ENCODE data around the gene MKNK1. TPM values are rescaled to one million over a fixed set of nuclear protein-coding genes. Genes with fewer than 3 reads are reported as not detected.
"Not testable (repeated sequence)": the region's sequence is repeated elsewhere in the genome, so short reads cannot be mapped to it uniquely, and the experiment has no call there.

Gene MKNK1
- 30.6 to 34.8 TPM (median 31.0 TPM) in 3 replicates for total RNA-seq

- peaks cover 26% of the 10 kb centered on the region for H3K4me1 Mint-ChIP-seq
- H3K27me3 Mint-ChIP-seq (ENCODE audit: low read depth) = no peaks in the 10 kb centered on the region
- H3K27ac Mint-ChIP-seq = peak within 1 kb of the TSS; percentile 91
- peak; percentile 37 for TF ChIP-seq CTCF (IDR thresholded peaks at IDR 0.05; ENCODE audit: unreplicated experiment)
- H3K36me3 Mint-ChIP-seq = peaks cover 9% of the 10 kb centered on the region
- peak within 1 kb of the TSS; percentile 91 for H3K4me3 Mint-ChIP-seq
- DNase-seq (ENCODE audit: low spot score in 2 of 2, unreplicated experiment in 2 of 2) = peak; percentile 99 to 100
- no peaks in the 10 kb centered on the region for H3K9me3 Mint-ChIP-seq
Observed at GRCh38 chr1:46603858-46604549, at the start of gene MKNK1. TSS of gene MKNK1 (minus strand) at chr1:46604268. CDS start at chr1:46583327, 20,941 bp downstream.

DNA sequence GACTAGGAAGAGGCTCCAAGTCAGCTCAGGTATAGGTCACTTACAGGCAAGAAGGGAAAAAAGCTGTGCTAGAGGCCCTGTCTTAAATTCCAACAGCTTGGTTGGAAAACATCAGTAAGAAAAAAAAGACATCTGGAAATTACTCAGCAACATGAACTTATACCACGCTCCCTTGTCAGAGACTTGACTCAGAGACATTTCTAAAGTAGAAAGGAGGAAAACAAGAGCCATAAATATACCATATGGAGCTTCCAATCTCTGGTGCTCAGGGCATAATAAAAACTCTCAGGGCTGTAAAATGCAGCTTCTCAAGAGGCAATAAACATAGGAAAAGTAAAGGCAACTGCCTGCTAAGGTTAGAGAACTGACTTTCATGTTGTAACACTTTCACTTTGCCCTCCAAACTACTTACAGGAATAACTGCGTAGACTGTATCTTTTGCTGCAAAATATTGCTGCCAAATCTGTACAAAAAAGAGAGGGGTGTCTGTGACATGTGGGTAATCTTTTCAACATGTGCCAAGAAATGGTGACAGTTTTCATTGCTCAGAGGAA, 49.4 kb upstream of the MKNK1 start:
- H3K9me3 Mint-ChIP-seq = peaks cover 20% of the 10 kb centered on the region
- TF ChIP-seq CTCF (IDR thresholded peaks at IDR 0.05; ENCODE audit: unreplicated experiment) = no peak
- peak overlapping the region; percentile 73 for H3K27ac Mint-ChIP-seq
- H3K36me3 Mint-ChIP-seq = peaks cover 42% of the 10 kb centered on the region
- no peak for DNase-seq (ENCODE audit: low spot score in 2 of 2, unreplicated experiment in 2 of 2)
- peaks cover 19% of the 10 kb centered on the region for H3K4me1 Mint-ChIP-seq
- no peak overlapping the region for H3K4me3 Mint-ChIP-seq
- no peaks in the 10 kb centered on the region for H3K27me3 Mint-ChIP-seq (ENCODE audit: low read depth)

DNA sequence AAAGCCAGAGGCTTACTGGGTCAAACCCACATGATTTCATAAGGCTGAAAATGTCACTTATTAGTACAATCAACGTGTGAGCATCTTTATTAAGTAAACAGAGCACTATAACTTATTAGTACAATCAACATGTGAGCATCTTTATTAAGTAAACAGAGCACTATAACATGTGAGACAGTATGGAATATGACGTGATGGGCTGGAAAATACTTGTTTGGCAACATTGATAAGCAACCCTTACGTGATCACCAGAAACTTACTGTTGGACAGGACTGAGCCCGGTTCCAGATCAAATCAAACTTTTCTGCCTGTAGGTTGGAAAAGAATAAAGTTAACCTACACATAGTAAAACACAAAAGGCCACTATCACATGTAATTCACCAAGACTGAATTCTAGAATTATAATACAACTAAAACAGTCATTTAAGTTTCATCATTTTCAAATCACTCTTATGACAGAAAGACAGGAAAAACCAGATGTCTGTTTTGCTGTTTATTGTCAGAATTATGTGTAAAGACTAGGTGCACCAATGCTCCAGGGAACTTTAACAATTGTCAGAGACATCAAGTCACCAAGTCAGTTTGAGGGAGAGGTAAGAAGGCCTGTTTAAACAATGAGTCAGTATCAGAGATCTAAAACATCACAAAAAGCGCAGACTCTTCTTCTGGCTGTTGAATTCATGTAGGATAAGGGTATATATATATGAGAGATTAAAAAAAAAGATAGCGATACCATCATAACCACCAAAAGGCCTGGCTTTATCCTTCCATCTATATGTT, 48.4 kb upstream of the MKNK1 start:
- H3K27ac Mint-ChIP-seq = peak overlapping the region; percentile 21
- H3K4me3 Mint-ChIP-seq = no peak overlapping the region
- H3K36me3 Mint-ChIP-seq = peaks cover 41% of the 10 kb centered on the region
- H3K9me3 Mint-ChIP-seq = peaks cover 20% of the 10 kb centered on the region
- TF ChIP-seq CTCF (IDR thresholded peaks at IDR 0.05; ENCODE audit: unreplicated experiment) = no peak
- H3K4me1 Mint-ChIP-seq = peaks cover 19% of the 10 kb centered on the region
- H3K27me3 Mint-ChIP-seq (ENCODE audit: low read depth) = no peaks in the 10 kb centered on the region
- DNase-seq (ENCODE audit: low spot score in 2 of 2, unreplicated experiment in 2 of 2) = no peak

- not testable (repeated sequence) for H3K27ac Mint-ChIP-seq; H3K4me3 Mint-ChIP-seq; H3K27me3 Mint-ChIP-seq (ENCODE audit: low read depth); DNase-seq (ENCODE audit: low spot score in 2 of 2, unreplicated experiment in 2 of 2)
- peaks cover 49% of the 10 kb centered on the region for H3K36me3 Mint-ChIP-seq
- H3K4me1 Mint-ChIP-seq = peaks cover 30% of the 10 kb centered on the region
- H3K9me3 Mint-ChIP-seq = peaks cover 26% of the 10 kb centered on the region
Observed at GRCh38 chr1:46651152-46651551, 47.1 kb upstream of the MKNK1 start.

DNA sequence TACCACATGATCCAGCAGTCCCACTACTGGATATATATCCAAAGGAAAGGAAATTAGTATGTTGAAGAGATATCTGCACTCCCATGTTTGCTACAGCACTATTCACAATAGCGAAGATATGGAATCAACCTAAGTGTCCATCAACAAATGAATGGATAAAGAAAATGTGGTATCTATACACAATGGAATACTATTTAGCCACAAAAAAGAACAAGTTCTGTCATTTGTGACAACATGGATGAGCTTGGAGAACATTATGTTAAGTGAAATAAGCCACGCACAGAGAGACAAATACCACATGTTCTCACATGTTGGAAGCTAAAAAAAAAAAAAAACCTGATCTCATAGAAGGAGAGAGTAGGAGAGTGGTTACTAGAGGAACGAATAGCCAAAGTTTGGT, 46.4 kb upstream of the MKNK1 start:
- H3K36me3 Mint-ChIP-seq = peaks cover 43% of the 10 kb centered on the region

More for the DNA sequence above, 46.4 kb upstream of the MKNK1 start:
- peaks cover 31% of the 10 kb centered on the region for H3K4me1 Mint-ChIP-seq
- H3K9me3 Mint-ChIP-seq = peaks cover 26% of the 10 kb centered on the region
- H3K4me3 Mint-ChIP-seq = no peak overlapping the region
- no peaks in the 10 kb centered on the region for H3K27me3 Mint-ChIP-seq (ENCODE audit: low read depth)
- TF ChIP-seq CTCF (IDR thresholded peaks at IDR 0.05; ENCODE audit: unreplicated experiment) = no peak
- no peak for DNase-seq (ENCODE audit: low spot score in 2 of 2, unreplicated experiment in 2 of 2)
- H3K27ac Mint-ChIP-seq = no peak overlapping the region

Data from mesothelial cell of epicardium (in vitro differentiated cells).